Activated CD8-positive, alpha-beta memory T cell treated with anti-CD3 and anti-CD28 coated beads, Interleukin-2, amount 50 U/mL, for 24 hours (primary cell): ENCODE results near the gene CREB5.

Source experiments
- DNase-seq: peaks from one replicate; pipeline ENCODE4 v3.0.0-alpha.2; 2020; ENCODE audit errors: extremely low read depth

CREB5 gene

DNA sequence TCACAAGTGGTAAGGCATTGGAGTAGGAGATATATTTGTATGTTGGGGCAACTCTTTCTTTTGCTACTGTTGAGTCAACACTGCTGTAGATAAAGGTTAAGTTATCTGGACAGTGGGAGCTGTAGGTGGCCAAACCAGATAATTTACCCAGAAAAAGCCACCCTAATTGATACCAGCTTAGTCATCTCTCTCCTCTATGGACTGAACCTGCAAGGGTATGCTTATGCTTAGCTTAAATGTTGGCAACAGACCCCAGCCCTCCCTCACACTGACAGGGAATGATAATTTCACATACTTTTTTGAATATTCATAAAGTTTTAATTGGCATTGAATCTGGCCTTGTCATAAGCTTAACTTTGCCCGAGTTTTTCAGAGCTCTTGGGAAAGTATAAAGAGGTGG is 66.3 kb downstream of the CREB5 start:
- no peak for DNase-seq

DNA sequence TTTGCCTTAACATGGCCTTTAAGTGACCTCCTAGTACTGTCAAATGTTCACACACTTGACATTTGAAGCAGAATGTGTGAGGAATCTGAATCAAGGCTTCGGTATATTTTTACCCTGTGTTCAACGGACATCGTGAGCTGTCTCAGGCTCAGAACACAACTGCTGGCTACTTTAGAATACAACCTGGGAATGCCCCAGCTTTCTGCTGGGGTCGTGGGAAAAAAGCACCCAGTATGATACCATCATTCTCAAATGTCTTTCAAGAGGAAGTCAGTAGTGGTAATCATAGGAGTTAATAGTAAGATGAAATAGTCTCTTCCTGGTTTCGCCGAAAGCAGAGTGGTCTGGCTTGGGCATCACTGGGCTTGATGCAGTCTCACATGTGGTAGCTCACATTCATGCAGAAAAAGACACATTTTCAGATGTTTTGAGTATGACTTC is 67.2 kb downstream of the CREB5 start:
- DNase-seq = no peak

DNA sequence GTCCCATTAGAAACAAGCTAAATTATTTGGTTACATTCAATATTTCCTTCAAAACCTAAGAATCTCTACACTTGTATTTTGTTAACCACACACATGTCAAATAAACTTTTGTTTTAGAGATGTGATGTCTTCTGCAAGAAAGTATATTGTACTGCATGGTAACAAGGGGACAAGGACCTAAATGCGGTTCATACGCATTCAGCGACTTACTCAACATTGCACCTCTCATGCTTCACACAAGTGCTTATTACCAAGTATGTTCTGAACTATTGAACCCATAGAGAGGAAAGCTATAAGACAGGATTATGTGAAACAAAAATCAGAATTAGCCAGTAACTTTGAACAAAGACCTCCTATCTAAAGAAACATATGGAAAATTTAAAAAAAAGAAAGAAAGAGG is 68.3 kb downstream of the CREB5 start:
- DNase-seq = no peak

DNA sequence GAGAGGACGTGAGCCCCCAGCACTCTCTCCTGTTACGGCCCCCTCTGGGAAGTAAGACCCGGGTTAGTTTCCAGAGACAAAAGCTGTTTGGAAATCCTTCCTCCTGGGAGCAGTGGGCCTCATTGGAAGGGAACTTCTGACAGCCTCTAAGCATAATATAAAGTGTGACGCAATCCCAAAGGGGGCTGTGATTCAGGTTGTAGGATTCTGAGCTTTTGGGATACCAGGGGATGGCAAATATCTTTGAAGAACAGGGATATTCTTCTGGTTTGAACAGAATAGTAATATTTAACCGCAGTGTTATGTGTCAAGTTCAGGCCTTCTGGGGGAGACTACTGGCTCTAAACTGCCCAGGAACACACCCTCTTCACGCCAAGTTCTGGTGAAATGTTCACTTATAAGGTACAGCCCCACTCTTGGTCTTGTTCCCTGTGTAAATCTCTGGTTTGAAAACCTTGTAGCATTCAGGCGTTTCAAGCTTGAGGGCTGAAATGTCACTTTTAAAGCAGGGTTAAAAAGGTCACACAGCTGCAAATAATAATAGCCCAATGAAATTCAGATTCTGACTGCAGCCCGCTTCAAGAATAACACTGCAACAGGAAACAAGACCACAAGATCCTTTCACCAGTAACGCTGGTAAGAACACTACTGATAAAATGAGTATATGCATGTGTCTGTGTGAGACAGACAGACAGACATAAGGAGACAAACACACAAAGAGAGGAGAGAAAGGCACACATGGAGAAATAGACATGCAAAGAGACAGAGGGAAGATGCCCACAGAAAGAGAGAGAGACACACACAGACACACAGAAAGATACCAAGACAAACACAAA is 69.0 kb downstream of the CREB5 start:
- no peak for DNase-seq

DNA sequence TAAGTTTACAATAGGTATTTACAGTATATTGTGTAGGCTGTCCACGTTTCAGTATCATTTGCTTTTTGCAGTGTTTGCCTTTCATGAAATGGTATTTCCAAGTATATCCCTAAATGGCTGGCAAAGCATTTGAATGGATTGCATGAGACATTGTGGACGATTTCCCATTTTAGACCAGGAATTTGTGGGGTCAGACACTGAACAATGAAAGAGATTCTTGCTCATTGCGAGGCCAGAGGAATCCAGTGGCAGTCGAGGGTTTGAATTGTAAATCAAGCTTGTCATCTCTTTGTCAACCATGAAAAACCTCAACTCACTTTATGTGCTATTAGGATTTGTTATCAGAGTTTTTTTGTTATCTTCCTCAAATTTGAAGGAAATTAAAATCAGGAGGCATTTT is 70.8 kb downstream of the CREB5 start:
- DNase-seq = no peak

DNA sequence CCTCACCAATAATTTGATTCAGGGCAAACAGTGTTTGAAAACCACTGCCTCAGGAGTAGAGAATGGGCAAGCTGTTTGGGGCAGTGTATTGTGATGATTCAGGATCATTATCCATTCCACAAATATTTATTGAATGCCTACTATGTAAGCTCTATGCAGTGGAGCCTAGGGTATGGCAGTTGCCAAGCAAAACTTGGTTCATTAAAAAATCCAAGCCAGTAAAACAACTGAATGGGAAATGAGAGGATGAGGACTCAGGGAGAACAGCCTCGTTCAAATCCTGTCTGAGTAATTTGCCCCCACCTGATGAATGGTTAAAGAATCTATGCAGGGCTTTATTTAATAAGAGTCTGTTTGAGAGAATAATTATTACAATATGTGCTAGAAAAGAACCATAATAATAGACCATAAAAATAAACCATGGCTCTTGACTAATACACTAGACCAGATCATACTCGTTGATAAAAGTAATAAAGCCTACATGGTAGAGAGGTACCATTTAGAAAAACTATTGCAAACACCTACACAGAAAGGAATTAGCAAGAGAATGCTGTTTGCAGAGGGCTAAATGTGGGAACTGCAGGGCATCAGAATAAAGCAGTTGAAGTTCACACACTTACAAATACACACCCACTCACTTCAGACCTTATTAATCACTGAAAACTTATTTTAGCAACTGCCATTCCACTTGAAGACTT is 71.7 kb downstream of the CREB5 start:
- DNase-seq = no peak

DNA sequence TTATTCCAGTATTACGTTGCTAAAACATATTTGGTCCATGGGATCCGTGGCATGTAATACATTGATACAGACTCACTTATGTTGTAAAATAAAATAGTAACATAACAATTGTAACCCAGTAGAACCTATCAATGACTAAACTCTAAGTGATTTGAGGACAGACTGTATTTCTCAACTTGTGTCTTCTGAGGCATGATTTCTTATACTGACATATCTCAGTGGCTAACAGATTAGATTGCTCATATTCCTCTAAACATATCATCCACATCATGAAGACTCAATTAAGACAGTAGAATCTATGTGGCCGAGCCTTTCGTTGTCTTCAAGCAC is 72.3 kb downstream of the CREB5 start:
- DNase-seq = no peak

DNA sequence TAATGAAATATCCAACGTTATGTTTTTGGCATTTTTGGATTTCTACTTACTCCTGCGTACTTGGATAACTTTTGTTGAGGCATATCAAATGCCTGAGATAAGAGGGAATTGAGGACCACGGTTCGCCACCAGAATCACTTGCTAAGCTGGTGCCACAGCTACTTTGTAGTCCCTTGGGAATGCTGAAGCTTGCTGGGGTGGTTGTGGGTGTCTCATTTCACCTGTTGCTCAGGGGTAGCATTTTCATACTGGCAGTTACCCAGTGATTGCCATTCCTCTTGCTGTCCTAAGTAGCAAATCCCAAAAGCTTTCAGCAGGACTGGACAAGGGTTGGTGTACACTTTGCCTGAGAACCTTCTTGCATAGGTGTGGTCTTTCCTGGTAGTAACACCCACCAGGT is 75.2 kb downstream of the CREB5 start:
- DNase-seq = no peak

DNA sequence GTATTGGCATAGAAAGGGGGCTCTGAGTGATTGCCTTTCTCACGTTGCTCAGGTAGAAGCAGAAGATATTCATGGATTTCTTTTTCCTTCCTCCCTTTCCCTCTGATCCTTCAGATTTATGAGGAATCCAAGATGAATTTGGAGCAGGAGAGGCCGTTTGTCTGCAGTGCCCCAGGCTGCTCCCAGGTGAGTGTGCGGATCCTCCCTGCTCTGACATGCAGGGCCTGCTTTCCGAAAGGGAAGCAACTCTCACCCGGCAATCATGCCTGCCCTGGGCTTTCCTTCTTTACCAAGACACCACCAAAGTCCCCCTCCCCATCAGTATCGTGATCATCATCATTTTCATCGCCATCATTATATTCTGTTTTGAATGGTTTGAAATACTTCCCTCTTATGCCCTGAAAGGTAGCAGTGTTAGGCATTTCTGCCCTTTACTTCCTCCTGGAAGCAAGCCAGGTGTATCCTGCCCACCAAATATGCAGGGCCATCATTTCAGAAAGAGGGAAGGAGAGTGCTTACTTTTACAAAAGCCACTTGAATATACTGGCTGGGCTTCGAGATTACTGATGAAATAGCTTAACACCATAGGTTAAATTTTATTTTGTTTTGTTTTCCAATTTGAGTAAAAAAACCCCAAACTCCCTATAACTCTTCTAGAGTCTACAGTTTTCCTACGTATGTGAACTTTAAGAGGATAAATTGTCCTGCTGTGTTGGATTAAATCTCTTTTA is 75.9 kb downstream of the CREB5 start:
- no peak for DNase-seq

DNA sequence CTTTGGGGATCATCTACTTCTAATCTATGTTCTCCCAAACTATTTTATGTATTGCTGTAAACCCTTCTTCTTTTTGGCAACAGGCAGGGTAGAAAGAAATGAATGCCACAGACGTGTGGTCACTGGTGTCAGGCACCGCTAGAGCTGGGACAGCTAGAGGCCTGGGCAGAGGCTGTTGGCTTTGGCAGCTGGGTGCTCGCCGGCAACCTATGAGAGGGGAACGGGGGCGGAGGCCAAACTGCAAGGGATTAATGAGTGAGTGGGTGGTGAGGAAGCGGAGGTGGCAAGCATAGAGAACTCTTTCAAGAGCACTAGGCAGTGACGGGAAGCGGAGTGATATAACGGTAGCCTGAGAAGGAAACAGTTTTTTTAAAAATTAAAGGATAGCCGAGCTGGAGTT is 78.5 kb downstream of the CREB5 start:
- DNase-seq = no peak

DNA sequence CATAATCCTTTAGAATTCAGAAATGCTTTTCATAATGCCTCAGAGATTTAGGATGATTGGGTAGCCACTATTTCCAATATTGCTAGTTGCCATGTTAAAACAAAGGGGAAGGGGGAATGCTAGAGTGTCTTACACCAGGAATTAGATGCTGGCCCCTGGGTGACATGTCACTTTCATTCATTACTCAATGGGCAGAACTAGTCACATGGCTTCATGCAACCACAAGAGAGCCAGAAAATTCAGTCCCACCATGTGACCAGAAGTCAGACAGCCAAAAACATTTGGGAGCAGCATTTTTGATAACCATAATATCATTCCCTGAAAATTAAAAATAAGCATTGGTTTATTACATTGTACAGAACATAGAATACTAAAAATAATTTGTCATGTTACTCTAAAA is 81.2 kb downstream of the CREB5 start:
- DNase-seq = no peak

DNA sequence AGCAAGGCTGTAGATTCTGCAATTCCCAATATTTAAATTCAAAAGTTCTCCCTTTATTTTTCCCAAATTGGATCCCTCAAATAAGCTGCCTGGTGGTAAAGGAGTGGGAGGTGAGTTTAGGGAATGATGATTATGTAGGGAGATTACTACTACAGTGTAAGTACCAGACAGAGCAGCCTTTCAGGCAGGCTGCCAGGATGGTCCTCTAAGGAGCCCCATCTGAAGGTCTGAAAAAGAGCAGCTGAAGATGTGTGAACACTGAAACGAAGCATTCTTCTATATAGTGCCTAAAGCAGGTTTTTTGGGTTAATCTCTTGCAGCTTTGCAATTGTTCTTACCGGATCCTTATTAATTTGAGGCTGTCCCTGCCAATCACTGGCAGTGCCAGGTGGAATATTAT is 84.7 kb downstream of the CREB5 start:
- DNase-seq = no peak

DNA sequence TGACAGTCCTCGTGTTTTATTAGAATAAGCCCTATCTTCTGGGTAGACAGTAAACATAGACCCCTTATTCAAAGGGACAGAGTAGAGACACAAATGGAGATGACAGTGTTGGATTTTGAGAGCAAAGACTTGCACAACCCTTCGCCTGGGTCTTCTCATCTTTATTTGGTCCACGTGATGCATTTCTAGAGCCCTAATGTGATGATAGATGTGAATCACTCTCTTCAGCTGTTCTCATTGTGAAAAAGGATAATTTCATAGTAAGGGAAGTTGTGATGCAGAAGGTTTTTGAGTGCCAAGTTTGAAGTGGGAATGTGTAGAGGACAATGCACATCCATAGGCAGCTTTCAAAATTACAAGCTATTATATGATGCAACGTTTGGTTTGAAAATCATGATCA is 86.3 kb downstream of the CREB5 start:
- no peak for DNase-seq

DNA sequence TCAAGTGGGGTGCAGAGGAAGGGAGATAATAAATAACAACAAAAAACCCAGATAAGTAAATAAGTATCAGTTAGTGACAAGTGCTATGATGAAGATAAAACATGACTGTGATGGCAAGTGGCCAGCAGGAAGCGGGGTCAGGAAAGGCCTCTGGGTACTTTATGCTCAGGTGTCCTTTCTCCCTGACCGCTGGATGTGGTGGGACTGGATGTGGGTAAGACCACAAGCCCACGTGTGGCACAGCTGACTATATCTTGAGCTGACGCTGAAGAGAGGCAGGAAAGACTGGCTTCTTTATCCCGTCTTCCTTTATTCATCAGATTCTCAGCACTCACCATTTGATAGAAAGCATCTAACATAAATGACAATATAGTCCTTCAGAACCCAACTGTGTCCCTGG is 87.8 kb downstream of the CREB5 start:
- DNase-seq = no peak

DNA sequence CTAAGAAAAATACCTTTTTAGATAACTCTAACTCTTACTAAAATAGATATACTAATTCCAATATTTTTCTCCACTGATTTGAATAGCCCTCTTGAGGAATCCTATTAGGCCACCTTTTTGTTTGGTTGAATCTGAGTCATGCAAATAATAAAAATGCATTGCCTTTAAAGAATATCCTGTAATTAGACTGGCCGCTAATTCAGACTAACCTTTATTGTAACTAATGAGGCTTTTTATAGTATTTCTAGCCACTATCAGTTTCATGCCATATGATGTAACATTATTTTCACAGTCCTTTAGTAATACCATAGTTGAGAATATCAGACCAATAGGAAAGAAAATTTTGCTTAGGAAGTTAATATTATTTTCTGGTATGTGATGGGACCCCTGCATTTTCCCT is 90.1 kb downstream of the CREB5 start:
- DNase-seq = no peak

DNA sequence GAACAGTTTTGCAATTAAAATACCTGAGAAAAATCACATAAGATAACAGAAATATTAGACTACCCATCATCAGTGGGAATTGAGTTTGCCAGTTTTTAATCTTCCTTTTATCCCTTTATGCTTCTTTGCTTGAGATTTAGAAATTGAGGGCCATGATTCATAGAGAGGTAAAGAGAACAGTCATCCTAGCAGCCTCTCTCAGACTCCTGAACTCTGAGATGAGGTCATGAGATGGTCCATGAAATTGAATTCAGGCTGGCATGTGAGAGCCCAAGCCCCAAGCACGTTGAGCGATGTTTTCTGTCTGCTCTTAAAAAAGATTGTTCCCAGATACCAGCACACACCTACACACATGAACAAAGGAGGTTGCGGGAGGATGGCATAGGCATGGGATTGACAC is 91.1 kb downstream of the CREB5 start:
- no peak for DNase-seq

DNA sequence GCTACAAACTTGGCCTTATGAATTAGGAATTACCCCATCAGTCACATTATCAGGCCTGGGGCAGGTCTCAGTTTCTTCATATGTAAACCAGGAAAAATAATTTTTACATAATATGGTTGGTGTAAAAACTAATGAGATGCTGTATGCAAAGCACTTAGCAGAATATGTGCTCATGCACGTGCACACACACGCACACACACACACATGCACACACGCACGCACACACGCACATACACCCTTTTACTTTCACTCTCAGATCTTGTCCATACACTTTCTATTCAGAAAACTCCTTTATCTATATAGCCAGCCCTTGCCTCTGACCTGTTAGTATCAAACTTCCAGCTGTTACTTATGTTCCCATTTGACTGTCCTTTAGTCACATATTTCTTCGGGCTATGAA is 92.7 kb downstream of the CREB5 start:
- no peak for DNase-seq

DNA sequence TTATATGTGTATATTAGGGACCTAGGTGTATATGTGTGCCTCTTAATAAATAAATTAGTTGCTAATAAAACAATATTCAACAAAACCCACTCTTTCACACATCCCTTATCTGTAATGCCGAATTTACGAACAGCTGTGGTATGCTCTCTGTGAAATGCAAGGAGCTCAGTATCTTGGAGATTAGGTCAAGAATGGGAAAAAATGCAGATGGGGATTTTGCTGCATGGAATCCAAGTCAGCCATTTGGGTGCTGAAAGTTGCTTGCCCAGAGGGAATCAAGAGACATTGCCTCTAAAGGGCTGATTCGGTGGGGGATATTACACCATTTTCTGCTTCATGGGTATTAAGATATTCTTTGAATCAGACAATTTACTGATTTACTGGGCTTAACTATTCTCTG is 93.5 kb downstream of the CREB5 start:
- DNase-seq = no peak

DNA sequence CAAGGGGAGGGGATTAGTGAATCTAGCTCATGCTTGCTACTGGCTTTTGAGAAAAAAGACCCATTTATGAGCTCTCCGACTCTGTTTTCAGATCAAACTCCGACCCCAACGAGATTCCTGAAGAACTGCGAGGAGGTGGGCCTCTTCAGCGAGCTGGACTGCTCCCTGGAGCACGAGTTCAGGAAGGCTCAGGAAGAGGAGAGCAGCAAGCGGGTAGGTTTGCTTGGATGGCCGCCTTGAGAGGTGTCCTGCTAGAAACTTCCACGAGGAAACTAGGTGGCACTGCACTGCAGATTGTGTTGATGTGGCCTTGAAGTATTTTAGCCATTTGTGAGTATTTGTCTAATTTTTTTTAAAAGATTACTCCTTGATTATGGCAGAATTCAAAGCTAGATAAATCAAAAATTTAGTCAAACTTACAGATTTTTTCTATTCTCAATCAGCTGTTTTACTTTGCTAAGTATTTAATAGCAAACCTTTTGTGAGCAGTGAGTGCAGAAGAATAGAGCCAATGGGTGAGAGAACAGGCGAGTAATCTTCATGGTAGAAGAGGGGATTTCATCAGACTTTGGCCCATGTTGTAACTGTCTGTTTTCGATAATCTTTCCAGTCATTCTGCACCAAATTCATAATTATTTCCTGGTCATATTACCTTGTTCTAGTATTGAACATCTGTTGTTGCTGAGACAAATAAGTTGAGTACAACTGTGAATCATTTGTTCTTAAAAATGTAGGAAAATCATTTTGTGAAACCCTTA is 95.4 kb downstream of the CREB5 start:
- DNase-seq = no peak

DNA sequence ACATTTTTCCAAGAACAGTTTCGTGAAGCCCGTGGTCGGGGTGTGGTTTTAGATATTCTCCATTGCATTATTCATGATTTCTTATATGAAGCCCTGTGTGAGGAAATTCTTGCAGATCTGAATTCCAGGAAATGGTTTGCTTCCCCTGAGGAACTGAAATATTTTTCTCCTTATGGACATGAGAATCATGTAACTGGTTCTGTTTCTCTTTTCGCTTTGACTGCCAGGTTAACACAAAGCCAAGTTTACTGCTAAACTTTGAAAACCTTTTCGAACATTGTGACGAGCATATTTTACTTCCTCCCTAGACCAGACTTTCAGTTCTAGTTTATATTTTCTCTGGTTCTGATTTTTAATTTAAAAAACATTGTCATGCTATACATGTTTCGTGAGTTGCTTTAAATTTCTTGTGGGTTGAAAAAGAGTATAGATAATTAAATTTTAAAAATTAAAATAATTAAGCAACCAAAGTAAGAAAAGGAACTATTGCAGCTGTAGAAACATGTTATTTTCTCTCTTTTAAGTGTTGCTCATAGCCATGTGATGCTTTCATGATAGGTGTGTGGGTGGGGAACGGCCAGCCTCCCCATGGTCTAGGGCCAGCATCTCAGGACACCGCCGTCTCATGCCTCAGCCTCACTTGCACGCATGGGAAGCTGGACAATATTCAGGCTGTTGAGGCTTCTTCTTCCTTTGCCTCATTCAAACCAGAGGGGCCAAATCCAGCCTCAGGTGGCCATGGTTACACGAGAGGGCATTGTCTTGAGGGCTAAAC is 97.1 kb downstream of the CREB5 start:
- no peak for DNase-seq

DNA sequence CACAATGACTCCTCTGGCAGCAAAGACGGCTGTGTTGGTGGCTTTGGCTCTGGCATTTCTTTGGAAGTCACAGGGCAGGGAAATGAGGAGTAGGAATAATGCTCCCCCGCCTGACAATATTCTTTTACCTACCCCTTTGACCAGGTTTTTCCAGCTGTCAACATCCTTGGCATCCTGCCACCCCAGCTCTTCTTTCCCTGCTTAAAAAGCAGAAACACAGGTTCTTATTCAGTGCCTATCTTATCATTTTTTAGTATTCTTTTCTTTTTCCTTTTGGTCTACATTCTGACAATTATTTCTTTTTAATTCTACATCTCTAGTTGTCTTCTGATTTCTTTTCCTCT is 97.7 kb downstream of the CREB5 start:
- DNase-seq = no peak
